Measurements from ENCODE around the gene ENC1. TPM values are rescaled to one million over a fixed set of nuclear protein-coding genes. Genes with fewer than 3 reads are reported as not detected.

The ENC1 gene
- total RNA-seq, 1 donor from 2014 or later = 11.1 TPM

GRCh38 chr5:74612045-74612444 is 28.5 kb downstream of the ENC1 start:
- no peak for DNase-seq (ENCODE audit: low read depth in 2 of 2)

GRCh38 chr5:74608736-74609601 is 31.6 kb downstream of the ENC1 start:
- DNase-seq (ENCODE audit: low read depth in 2 of 2) = no peak

GRCh38 chr5:74605759-74606158 is 34.8 kb downstream of the ENC1 start:
- no peak for DNase-seq (ENCODE audit: low read depth in 2 of 2)

GRCh38 chr5:74603376-74603775 is 37.2 kb downstream of the ENC1 start:
- no peak for DNase-seq (ENCODE audit: low read depth in 2 of 2)

- DNase-seq (ENCODE audit: low read depth in 2 of 2) = no peak
Measured at GRCh38 chr5:74599148-74599547, 41.4 kb downstream of the ENC1 start.

GRCh38 chr5:74598731-74599130 is 41.8 kb downstream of the ENC1 start:
- DNase-seq (ENCODE audit: low read depth in 2 of 2) = peak in 1 of 2 donors; percentile 20

GRCh38 chr5:74596927-74597326 is 43.6 kb downstream of the ENC1 start:
- DNase-seq (ENCODE audit: low read depth in 2 of 2) = no peak

GRCh38 chr5:74595143-74595925 is 45.2 kb downstream of the ENC1 start:
- DNase-seq (ENCODE audit: low read depth in 2 of 2) = peak; percentile 63 to 93

GRCh38 chr5:74594137-74595040 is 46.1 kb downstream of the ENC1 start:
- DNase-seq (ENCODE audit: low read depth in 2 of 2) = peak; percentile 45 to 81

- DNase-seq (ENCODE audit: low read depth in 2 of 2) = no peak
Measured at GRCh38 chr5:74589204-74590056, 51.1 kb downstream of the ENC1 start.

- no peak for DNase-seq (ENCODE audit: low read depth in 2 of 2)
Measured at GRCh38 chr5:74588415-74588814, 52.1 kb downstream of the ENC1 start.

GRCh38 chr5:74587890-74588289 is 52.6 kb downstream of the ENC1 start:
- peak in 1 of 2 donors; percentile 24 for DNase-seq (ENCODE audit: low read depth in 2 of 2)

GRCh38 chr5:74587300-74587699 is 53.2 kb downstream of the ENC1 start:
- DNase-seq (ENCODE audit: low read depth in 2 of 2) = peak in 1 of 2 donors; percentile 13

- peak; percentile 64 to 76 for DNase-seq (ENCODE audit: low read depth in 2 of 2)
Measured at GRCh38 chr5:74586856-74587255, 53.7 kb downstream of the ENC1 start.

- DNase-seq (ENCODE audit: low read depth in 2 of 2) = peak in 1 of 2 donors; percentile 62
Measured at GRCh38 chr5:74582853-74583252, 57.7 kb downstream of the ENC1 start.

GRCh38 chr5:74581988-74582365 is 58.6 kb downstream of the ENC1 start:
- peak; percentile 28 to 69 for DNase-seq (ENCODE audit: low read depth in 2 of 2)

GRCh38 chr5:74580729-74581109 is 59.8 kb downstream of the ENC1 start:
- DNase-seq (ENCODE audit: low read depth in 2 of 2) = no peak

- DNase-seq (ENCODE audit: low read depth in 2 of 2) = no peak
Measured at GRCh38 chr5:74579215-74579614, 61.3 kb downstream of the ENC1 start.

GRCh38 chr5:74578356-74579044 is 62.0 kb downstream of the ENC1 start:
- DNase-seq (ENCODE audit: low read depth in 2 of 2) = no peak

Data from lung microvascular endothelial cell (primary cell).